Transverse colon (tissue), 3 donors: ENCODE data around the gene INO80E.

ENCODE experiments used
- POLR2A ChIP-seq: fragments of 450-650 bp; IDR thresholded peaks from one replicate; pipeline ENCODE4 v1.6.1; 2016; ENCODE audit warnings: antibody characterized with exemption, mild to moderate bottlenecking, moderate library complexity
- TF ChIP-seq, protein P1 (sequence below), 5 experiments: fragments of 200-600 bp in 3 of 5; fragments of 450-650 bp in 2 of 5; sonication (generic) in 3 of 5; IDR thresholded peaks; 1 replicate in 2 of 5; 2 replicates in 3 of 5; pipeline ENCODE4 v1.5.1; 2016 to 2017; ENCODE audit warnings: antibody characterized with exemption in 5 of 5, inconsistent platforms in 3 of 5, mild to moderate bottlenecking in 2 of 5, moderate library complexity in 1 of 5

DNA sequence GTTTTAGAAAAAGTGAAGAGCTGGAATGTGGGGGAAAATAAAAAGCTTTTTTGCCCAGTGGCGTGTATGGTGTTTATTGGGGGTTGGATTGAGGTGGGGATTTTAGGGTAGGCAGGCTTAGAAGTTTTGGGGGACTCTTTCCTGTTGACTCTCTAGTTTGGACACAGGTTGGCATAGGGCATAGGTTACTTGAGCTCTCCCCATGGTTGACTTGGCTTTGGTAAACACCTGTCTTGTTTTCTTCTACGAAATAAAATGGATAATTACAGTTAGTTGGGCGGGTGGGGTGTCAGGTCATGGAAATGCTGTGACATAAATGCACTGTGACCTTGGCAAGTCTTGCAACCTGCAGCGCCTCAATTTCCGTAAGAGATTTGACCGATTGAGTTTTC is 23.1 kb upstream of the INO80E start:
- TF ChIP-seq, protein P1, sequence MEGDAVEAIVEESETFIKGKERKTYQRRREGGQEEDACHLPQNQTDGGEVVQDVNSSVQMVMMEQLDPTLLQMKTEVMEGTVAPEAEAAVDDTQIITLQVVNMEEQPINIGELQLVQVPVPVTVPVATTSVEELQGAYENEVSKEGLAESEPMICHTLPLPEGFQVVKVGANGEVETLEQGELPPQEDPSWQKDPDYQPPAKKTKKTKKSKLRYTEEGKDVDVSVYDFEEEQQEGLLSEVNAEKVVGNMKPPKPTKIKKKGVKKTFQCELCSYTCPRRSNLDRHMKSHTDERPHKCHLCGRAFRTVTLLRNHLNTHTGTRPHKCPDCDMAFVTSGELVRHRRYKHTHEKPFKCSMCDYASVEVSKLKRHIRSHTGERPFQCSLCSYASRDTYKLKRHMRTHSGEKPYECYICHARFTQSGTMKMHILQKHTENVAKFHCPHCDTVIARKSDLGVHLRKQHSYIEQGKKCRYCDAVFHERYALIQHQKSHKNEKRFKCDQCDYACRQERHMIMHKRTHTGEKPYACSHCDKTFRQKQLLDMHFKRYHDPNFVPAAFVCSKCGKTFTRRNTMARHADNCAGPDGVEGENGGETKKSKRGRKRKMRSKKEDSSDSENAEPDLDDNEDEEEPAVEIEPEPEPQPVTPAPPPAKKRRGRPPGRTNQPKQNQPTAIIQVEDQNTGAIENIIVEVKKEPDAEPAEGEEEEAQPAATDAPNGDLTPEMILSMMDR (IDR thresholded peaks at IDR 0.05): no peak
- TF ChIP-seq POLR2A: no peak
